G401 (cell line): ENCODE results near the gene MYCN. TPM values are rescaled to one million over a fixed set of nuclear protein-coding genes. Genes with fewer than 3 reads are reported as not detected.

Experiments used
- DNase-seq: peaks from one replicate; pipeline ENCODE4 v3.0.0-alpha.2; 2015; ENCODE audit warnings: low spot score
- in situ Hi-C: cut with HindIII; loops from 2 replicates; pipeline ENCODE4 v1.10.0; 2016; ENCODE audit warnings: low sequenced_read_pairs, mixed read lengths
- total RNA-seq: library from RNA; depleted of rRNA; stranded (reverse); fragments of >200 nt; shearing (Covaris generic); gene quantifications from 2 replicates; pipeline ENCODE4 v1.2.3, GENCODE V29; 2014

Gene MYCN
- total RNA-seq, 1 experiment from 2014 or later, result not detected

DNA sequence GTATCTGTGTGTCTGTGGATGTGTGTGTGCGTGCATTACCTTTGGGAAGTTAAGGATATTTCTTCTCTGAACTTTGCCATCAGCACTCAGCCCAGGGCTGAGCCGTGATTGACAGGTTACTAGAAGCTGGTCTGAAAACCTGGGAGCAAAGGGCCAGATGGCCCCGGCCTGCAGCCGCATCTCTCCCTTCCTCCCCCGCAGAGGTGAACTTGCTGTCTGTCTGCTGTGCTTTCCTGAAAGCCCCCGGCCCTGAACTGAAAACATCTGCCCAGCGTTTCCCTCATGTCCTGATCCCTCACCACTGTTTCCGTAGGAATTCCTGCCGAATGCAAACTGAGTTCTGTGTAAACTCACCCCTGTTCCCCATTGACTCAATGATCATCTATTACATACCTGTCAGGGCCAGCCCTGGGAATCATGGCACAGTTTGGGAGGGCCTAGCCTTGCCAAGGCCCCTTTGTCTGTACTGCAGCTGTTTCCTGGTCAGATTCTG is 45.8 kb downstream of the MYCN start:
- in situ Hi-C loops, result no loop called here

DNA sequence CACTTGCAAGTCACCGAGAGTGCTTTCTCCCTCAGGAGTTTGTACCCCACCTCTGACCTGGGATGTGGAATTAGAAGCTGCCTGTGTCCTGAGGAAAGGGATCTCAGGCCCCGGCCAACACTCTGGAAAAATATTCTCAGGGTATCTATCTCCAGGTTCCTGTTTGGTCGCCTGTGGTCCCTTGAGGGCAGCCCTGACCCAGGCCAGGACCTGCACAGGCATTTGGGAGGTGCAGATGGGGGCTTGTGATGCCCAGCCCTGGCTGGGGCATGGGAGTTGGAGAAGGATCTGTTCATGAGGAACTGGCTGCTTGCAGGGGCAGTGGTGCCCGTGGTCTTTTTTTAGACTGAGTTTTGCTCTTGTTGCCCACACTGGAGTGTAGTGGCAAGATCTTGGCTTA is 46.3 kb downstream of the MYCN start:
- in situ Hi-C loops, result no loop called here
- DNase-seq, result no peak

More for the DNA sequence above, 45.8 kb downstream of the MYCN start:
- DNase-seq, result no peak

DNA sequence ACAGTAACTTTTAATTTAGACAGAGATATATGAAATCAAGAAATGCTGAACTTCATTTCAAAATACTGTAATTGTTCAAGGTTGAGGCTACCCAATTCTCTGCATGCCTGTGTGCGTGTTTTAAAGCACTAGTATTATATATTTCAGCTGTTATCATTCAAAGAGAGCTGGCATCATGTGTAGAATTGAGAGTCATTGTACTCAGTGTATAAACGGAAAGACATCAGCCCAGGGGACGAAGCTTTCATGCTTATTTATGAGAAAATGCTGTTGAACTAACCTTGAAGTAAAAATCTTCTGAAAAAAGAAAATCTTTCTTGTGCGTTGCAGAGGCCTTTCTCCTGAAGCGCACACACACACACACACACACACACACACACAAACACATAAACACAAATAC is 48.4 kb downstream of the MYCN start:
- DNase-seq, result no peak
- in situ Hi-C loops, result no loop called here

DNA sequence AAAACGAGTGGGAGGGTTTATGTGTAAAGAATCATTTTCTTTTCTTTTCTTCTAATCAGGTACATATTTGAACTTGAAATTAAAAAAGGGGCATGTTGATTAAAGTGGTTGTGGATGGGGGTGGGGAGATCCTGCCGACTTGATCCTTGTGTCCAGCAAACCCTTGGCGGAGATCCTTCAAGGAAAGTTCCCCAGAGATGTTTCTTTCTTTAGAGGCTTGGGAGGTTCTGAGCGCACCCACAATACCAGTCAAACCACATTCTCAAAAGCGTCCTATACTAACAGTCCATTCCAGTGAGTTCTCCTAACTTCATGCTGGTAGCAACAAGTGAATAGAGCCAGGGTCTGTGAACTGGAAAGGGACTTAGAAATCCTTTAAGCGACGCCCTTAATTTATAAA is 49.2 kb downstream of the MYCN start:
- no peak for DNase-seq
- in situ Hi-C loops, result no loop called here

DNA sequence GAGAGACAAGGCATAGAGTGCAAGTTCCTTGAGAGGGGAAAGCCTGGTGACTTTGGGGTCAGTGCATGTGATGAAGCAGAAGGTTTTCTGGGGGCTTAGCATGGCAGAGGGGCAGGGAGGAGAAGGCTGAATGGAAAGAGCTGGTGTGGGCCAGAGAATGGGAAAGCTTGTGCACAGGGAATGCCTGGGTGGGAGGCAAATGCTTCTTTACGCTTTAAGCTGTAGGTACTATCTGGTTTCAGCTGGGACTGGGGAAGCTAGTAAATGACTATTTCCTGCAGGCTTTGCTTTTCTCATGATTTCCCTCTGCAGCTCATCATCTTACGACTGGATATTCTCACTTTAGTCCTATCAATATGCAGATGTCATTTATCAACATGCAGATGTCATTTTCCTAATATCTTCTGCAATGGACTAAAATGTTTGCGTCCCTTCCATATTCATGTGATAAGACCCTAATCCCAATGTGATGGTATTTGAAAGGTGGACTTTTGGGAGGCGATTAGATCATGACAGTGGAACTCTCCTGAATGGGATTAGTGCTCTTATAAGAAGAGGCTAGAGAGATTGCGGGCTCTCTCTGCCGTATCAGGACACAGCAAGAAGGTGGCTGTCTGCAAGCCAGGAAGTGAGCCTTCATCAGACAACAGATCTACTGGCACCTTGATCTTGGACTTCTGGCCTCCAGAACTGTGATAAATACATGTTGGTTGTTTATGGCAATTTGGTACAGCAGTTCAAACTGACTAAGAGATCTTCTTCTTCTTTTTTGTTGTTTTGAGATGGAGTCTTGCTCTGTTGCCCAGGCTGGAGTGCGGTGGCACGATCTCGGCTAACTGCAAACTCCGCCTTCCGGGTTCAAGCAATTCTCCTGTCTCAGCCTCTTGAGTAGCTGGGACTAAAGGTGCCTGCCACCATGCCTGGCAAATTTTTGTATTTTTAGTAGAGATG is 50.1 kb downstream of the MYCN start:
- in situ Hi-C loops, result no loop called here

DNA sequence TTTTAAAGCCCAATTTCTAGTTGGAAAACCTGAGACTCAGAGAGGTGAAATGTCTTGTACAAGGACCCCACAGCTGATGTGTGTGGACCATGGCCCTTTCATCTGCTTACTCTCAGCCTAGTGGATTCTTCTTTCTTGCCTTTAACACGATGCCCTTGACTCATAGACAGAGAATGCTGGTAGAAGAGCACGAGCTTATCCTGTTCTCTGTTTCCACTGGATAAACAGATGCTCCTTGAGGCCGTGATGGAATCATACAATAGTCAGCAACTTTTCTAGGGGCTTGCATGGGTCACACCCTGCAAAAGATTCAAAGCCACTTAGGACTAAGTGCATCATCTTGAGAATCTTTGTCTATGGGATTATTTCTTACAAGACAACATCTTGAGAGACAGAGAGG is 50.9 kb downstream of the MYCN start:
- DNase-seq, result no peak
- in situ Hi-C loops, result no loop called here

More for the DNA sequence above, 50.1 kb downstream of the MYCN start:
- no peak for DNase-seq

DNA sequence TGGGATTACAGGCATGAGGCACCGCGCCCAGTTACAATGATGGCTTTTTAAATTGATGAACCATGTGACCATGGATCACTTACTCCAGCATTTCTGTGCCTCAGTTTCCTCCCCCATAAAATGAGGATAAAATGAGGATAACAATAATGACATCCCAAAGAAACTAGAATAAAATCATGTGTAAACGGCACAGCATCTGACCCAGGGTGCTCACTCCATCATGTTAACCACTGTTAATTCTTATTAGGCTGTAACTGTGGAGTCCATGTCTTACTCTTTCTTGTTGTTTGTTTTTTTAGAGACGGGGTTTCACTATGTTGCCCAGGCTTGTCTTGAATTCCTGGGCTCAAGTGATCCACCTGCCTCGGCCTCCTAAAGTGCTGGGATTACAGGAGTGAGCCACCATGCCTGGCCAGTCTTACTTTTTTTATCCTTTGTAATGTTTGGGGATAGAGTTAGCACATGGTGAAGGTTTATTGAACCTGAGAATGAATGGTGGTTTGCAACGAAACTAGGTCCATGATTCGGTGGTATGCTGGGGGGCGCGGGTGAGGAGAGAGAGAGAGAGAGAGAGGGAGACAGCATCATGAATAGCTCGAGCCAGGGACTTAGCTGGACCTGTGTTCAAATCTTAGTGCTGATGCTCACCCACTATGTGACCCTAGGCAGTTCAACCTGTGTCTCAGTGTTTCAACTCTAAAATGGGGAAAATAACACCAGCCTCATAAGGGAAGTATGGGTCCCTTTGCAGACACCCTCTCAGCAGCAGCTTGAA is 52.3 kb downstream of the MYCN start:
- in situ Hi-C loops, result no loop called here

DNA sequence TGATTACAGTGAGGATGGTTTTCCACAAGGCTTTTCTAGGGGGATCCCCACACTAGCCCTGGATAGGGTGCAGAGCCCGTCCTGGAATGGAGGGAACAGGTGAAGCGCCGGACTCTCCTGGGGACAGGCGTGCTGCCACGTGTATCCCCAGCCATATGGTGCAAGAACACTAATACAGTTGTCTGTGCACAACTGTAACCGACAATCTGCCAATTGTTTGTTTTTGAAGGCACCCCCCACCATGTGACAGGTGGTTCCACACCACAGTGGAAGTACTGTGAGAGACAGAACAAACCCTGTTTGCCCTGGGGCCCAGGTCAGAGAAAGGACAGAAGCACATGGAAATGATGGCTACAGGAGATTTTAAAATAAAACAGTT is 52.9 kb downstream of the MYCN start:
- in situ Hi-C loops, result no loop called here
- DNase-seq, result no peak

More for the DNA sequence above, 52.3 kb downstream of the MYCN start:
- DNase-seq, result no peak

DNA sequence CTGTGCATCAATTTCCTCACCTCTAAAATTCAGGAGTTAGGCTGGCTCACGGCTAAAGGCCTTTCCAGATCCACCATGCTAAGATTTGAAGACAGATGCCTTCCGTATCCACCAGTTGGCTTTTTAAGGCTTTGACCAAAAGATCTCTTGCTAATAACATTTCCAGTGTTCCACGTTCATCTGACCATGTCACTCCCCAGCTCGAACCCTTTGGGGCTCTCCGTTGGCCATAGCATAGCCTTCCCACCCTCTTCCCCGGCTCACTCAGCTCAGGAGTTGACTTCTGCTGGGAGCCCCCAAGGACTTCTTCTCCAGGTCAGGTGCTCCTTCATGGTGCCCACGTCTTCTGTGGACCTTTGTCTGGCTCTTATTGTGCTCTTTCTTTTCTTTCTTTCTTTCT is 53.3 kb downstream of the MYCN start:
- in situ Hi-C loops, result no loop called here

DNA sequence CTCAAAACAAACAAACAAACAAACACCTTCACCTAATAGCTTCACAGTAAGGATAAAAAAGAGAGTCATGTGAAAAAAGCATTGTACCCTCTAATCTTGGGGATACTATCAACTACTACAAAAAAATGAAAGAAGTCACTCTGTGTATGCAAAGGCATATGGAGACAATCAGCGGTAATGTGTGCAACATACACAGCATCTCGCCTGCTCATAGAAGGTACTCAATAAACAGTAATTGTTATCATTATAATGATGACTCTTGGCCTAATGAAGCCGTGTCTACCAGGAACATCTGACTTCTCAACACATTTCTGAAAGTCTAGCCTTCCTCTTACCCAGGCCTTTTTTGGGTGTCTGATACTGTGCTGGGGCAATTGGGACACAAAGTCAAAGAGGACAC is 55.3 kb downstream of the MYCN start:
- DNase-seq, result no peak
- in situ Hi-C loops, result no loop called here

More for the DNA sequence above, 53.3 kb downstream of the MYCN start:
- no peak for DNase-seq
